Measurements from ENCODE around the gene C15orf39.
"Not testable (repeated sequence)": the region's sequence is repeated elsewhere in the genome, so short reads cannot be mapped to it uniquely, and the experiment has no call there.

Gene C15orf39

GRCh38 chr15:75235760-75236729 lies 34.4 kb downstream of the C15orf39 start:
- FAIRE-seq (no peak), DNase-seq (ENCODE audit: insufficient read length) (peak; percentile 21)

GRCh38 chr15:75237316-75237982 lies 35.8 kb downstream of the C15orf39 start:
- no peak for FAIRE-seq
- TF ChIP-seq POLR2AphosphoS5 (IDR thresholded peaks at IDR 0.05; ENCODE audit: low read depth, low read length) (no peak), POLR2A (IDR thresholded peaks at IDR 0.05; ENCODE audit: low read depth, low read length) (no peak), TAF1 (IDR thresholded peaks at IDR 0.05; ENCODE audit: borderline replicate concordance, low read depth, low read length) (no peak)
- DNase-seq (ENCODE audit: insufficient read length) = no peak

More at GRCh38 chr15:75235760-75236729, 34.4 kb downstream of the C15orf39 start:
- TF ChIP-seq TAF1 (IDR thresholded peaks at IDR 0.05; ENCODE audit: borderline replicate concordance, low read depth, low read length) = no peak
- no peak for TF ChIP-seq POLR2AphosphoS5 (IDR thresholded peaks at IDR 0.05; ENCODE audit: low read depth, low read length)
- no peak for TF ChIP-seq POLR2A (IDR thresholded peaks at IDR 0.05; ENCODE audit: low read depth, low read length)

- TF ChIP-seq POLR2A (IDR thresholded peaks at IDR 0.05; ENCODE audit: low read depth, low read length) (no peak), TAF1 (IDR thresholded peaks at IDR 0.05; ENCODE audit: borderline replicate concordance, low read depth, low read length) (no peak), POLR2AphosphoS5 (IDR thresholded peaks at IDR 0.05; ENCODE audit: low read depth, low read length) (no peak)
- DNase-seq (ENCODE audit: insufficient read length) (no peak), FAIRE-seq (no peak)
Measured at GRCh38 chr15:75238150-75238549, 36.5 kb downstream of the C15orf39 start.

GRCh38 chr15:75245741-75246140 lies 44.1 kb downstream of the C15orf39 start:
- FAIRE-seq; DNase-seq (ENCODE audit: insufficient read length): not testable (repeated sequence)

GRCh38 chr15:75248991-75249390 lies 47.3 kb downstream of the C15orf39 start:
- not testable (repeated sequence) for DNase-seq (ENCODE audit: insufficient read length); FAIRE-seq

GRCh38 chr15:75249726-75250125 lies 48.0 kb downstream of the C15orf39 start:
- no peak for DNase-seq (ENCODE audit: insufficient read length)
- no peak for FAIRE-seq
- TF ChIP-seq TAF1 (IDR thresholded peaks at IDR 0.05; ENCODE audit: borderline replicate concordance, low read depth, low read length) (no peak), POLR2AphosphoS5 (IDR thresholded peaks at IDR 0.05; ENCODE audit: low read depth, low read length) (no peak), POLR2A (IDR thresholded peaks at IDR 0.05; ENCODE audit: low read depth, low read length) (no peak)

- FAIRE-seq = not testable (repeated sequence)
Measured at GRCh38 chr15:75251343-75251742, 49.7 kb downstream of the C15orf39 start.

GRCh38 chr15:75252285-75252684 lies 50.6 kb downstream of the C15orf39 start:
- not testable (repeated sequence) for DNase-seq (ENCODE audit: insufficient read length); FAIRE-seq

More at GRCh38 chr15:75251343-75251742, 49.7 kb downstream of the C15orf39 start:
- DNase-seq (ENCODE audit: insufficient read length) = not testable (repeated sequence)

- DNase-seq (ENCODE audit: insufficient read length) = not testable (repeated sequence)
Measured at GRCh38 chr15:75258034-75258433, 56.4 kb downstream of the C15orf39 start, which contains the start of gene GOLGA6C. GOLGA6C (plus strand) TSS chr15:75258334; CDS start chr15:75258599, 265 bp downstream.

GRCh38 chr15:75258620-75259343 lies 57.1 kb downstream of the C15orf39 start:
- not testable (repeated sequence) for FAIRE-seq; DNase-seq (ENCODE audit: insufficient read length)

More at GRCh38 chr15:75258034-75258433, 56.4 kb downstream of the C15orf39 start, which contains the start of gene GOLGA6C:
- not testable (repeated sequence) for FAIRE-seq

- not testable (repeated sequence) for DNase-seq (ENCODE audit: insufficient read length); FAIRE-seq
Measured at GRCh38 chr15:75259873-75260272, 58.2 kb downstream of the C15orf39 start.
